HG02798 (cell line): Measurements from ENCODE around the gene RBP3.
"Not testable (repeated sequence)": the region's sequence is repeated elsewhere in the genome, so short reads cannot be mapped to it uniquely, and the experiment has no call there.

ENCODE experiments used
- ATAC-seq: cut with Tn5 transposase; IDR thresholded peaks from one replicate; pipeline ENCODE4 v1.9.1; 2021; ENCODE audit warnings: mild to moderate bottlenecking; ENCODE audit not compliant: unreplicated experiment, poor library complexity

Gene RBP3

DNA sequence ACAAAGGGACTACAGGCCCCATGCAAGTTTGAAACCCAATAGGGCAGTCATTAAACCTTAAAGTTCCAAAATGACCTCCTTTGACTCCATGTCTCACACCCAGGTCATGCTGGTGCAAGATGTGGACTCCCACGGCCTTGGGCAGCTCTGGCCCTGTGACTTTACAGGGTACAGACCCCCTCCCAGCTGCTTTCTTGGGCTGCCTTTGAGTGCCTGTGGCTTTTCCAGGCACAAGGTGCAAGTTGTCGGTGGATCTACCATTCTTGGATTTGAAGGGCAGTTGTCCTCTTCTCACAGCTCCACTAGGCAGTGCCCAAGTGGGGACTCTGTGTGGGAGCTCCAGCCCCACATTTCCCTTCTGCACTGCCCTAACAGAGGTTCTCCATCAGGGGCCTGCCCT lies 37.9 kb downstream of the RBP3 start:
- ATAC-seq, result not testable (repeated sequence)

DNA sequence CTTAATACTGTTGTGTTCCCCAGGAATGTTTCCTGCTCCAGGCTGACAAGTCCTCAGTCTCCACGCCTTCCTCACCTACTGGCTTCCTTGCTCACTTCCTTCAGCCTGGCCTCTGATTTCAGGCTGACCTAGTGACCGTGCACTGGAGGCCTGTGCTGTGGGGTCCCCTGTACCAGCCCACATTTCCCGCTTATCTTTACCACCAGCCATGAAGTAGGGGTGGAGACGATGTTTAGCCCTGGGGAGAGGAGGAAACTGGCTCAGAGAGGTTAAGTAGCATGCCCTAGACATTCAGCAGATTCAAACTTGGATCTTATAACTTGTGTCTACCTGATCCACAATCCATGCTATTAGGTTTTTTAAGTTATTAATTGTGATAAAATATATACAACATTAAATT lies 40.7 kb downstream of the RBP3 start:
- no peak for ATAC-seq

GRCh38 chr10:47389619-47390018 lies 41.5 kb downstream of the RBP3 start:
- ATAC-seq, result no peak

GRCh38 chr10:47396311-47396717 lies 48.2 kb downstream of the RBP3 start:
- ATAC-seq, result no peak

DNA sequence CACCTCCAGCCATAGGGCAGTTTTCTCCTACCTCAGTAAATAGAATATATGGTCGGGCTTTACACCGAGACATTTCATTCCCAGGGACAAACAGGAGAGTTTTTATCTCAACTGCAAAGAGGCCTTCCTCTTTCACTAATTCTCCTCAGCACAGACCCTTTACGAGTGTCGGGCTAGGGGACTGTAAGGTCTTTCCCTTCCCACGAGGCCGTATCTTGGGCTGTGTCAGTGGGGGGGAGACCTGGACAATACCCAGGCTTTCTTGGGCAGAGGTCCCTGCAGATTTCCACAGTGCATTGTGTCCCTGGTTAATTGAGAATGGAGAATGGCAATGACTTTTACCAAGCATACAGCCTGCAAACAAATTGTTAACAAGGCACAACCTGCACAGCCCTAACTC lies 49.1 kb downstream of the RBP3 start:
- ATAC-seq, result no peak

DNA sequence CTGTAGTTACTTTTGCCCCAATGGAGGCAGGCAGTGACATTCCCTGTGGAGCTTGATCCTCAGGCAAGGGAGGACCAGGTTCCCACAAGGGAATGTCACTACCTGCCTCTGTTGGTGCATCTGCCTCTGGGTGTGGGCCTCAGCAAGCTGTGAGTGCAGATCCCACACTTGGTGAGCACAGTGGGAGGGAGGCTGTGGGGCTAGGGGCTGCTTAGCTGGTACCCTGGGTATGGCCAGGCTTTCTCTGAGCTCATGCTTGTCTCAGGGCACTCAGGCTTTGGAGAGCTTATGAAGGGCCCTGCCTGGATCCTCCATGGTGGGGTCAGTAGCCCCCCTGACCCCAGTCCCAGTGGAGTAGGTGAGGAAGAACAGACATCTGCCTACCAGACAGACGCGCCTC lies 52.1 kb downstream of the RBP3 start:
- ATAC-seq, result no peak

GRCh38 chr10:47400786-47401185 lies 52.6 kb downstream of the RBP3 start:
- ATAC-seq, result no peak

DNA sequence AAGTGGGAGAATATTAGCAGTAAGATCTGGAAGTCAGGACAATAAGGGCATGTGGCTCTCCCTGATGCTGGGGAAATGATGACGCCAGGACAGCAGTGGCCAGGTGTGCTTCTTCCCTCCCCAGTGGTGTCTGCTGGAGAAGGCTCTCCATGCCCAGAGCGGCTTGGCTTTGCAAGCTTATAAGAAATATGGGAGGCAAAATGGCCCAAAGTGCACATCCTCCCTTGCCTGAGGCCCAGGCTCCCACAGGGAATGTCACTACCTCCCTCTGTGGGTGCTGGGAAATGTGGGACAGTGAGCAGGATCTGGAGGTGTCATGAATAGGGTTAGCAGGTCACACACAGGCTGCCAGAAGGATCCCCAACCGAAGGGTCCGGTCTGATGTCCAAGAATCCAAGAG lies 53.0 kb downstream of the RBP3 start:
- ATAC-seq, result no peak

DNA sequence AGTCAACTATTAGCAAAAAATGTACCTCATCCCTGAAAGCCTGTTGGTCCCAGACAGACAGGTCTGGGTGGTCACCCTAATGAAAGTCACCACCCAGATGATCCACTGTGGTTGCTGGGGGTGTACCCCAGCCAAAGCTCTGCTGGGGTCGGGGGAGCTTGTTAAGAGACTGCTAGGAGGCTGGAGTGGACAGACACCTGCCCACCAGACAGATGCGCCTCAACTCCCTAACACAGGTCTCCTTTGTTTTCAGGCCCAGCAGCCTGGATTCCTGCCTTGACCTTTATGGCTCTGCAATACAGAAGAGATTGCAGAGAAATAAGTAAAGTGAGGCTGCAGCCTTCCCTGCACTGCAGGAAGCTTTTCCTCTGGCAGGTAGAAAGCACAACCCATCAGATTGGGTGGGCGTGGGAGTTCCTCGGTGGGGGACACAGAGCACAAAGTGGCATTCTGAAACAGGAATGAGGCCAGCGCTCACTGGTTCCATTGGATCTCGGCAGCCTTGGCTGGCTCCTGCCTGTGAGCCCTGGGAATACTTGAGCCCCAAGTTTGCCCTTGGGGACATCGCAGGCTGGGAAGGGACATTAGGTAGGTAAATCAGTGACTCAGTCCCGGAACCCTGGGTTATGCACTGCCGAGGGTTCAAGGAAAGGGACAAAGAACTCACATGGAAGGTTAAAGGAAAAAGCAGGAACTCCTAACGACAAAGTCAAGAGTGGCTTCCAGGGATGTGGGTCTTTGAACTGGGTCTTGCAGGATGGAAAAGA lies 53.9 kb downstream of the RBP3 start:
- ATAC-seq, result no peak

GRCh38 chr10:47402641-47403301 lies 54.6 kb downstream of the RBP3 start:
- no peak for ATAC-seq

GRCh38 chr10:47403446-47404318 lies 55.5 kb downstream of the RBP3 start:
- no peak for ATAC-seq

- no peak for ATAC-seq
Observed at GRCh38 chr10:47404446-47404845, 56.3 kb downstream of the RBP3 start.

DNA sequence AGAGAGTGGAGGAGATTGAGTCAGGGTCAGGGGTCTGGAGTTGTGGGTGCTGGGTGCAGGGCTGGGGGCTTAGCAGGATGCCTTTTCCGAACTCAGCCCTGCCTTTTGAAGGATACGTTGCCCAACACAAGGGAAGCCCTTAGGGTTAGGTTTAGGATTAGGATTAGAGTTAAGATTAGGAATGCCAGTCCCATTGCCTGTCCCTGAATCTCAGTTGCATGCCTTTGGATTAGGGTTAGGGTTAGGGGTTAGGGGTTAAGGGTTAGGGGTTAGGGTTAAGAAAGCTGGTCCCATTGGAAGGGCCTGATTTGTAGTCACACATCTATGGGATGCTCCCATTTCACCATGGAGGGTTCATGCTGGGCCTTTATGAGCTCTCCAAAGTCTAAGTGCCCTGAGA lies 56.8 kb downstream of the RBP3 start:
- no peak for ATAC-seq

DNA sequence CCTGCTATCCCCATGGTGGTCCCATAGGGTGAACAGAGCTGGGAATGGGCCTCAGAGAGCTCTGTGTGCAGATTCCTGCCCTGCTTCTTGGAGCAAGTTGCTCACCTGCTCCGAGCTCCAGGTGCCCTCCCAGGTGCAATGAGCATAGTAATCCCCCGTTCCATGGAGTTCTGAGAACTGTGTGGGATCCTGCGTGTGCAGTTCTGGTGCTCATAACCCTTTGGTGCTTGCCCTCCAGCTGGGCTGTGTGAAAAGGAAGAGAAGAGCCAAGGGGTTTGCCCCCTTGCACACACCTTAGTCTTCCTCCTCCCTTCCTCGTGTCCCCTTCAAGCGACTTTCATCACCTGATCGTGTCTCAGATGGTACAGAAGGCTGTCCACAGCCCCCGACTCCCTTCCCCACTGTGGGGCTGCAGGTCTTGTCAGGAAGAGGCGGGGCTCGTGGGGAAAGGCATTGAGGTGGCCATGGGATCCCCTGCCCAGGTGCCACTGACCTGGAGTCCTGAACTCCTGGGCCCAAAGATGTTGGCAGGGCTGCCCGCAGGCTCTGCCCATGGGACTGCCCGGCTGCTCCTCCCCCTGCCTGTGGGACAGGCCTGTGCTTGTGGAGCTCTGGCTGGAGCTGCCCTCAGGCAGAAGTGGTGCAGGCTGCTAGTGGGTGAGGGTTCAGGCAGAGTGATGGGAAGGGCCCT lies 57.8 kb downstream of the RBP3 start:
- no peak for ATAC-seq

DNA sequence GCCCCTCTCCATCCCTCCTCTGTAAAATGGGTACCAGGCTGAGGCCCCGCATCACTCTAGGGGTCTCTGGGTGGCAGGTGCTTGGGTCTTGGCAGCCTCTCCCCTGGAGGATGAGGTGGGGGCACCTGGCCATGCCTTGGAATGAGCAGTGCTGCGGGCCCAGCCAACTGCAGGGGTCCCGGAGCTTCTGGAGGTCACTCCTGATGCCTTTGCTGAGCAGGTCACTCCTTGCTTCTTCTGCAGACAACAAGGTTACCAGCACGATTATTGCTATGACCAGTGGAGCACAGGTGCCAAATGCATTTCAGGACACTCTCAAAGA lies 58.3 kb downstream of the RBP3 start:
- ATAC-seq, result no peak

- no peak for ATAC-seq
Observed at GRCh38 chr10:47406870-47407691, 58.9 kb downstream of the RBP3 start.
